GM23248 (cell line): Measurements from ENCODE around the gene MEF2A.

Experiments used
- EZH2 ChIP-seq: fragments of 200-600 bp; sonication (generic); IDR thresholded peaks from 2 replicates; pipeline ENCODE4 v1.6.1; 2018; ENCODE audit warnings: antibody characterized with exemption, mild to moderate bottlenecking; ENCODE audit not compliant: insufficient read depth, poor library complexity, severe bottlenecking
- EZH2phosphoT487 ChIP-seq: fragments of 200-600 bp; sonication (generic); IDR thresholded peaks from 2 replicates; pipeline ENCODE4 v1.6.1; 2018; ENCODE audit warnings: antibody characterized with exemption, moderate library complexity, mild to moderate bottlenecking, low read depth; ENCODE audit not compliant: insufficient read depth

- TF ChIP-seq EZH2phosphoT487 (no peak), EZH2 (no peak)
Measured at GRCh38 chr15:99671926-99672635, 106.3 kb downstream of the MEF2A start.
